AG04450 (cell line): ENCODE measurements around the gene LTK. TPM values are rescaled to one million over a fixed set of nuclear protein-coding genes. Genes with fewer than 3 reads are reported as not detected.

Experiments used
- CTCF ChIA-PET: fragments of 300-600, 350-600 bp; formaldehyde crosslinking; extraction: SDS; loops from one replicate; lab custom pipeline; 2022; ENCODE audit warnings: antibody characterized with exemption, inconsistent platforms; lab: Charles Lee
- POLR2A ChIA-PET: fragments of 350-600 bp; formaldehyde crosslinking; extraction: SDS; loops from one replicate; lab custom pipeline; 2021; ENCODE audit warnings: antibody characterized with exemption, inconsistent platforms; lab: Yijun Ruan, JAX
- DNase-seq: peaks from one replicate; pipeline ENCODE4 v3.0.0-alpha.2; 2011; ENCODE audit warnings: low read depth, low spot score
- H3K27ac ChIP-seq: one replicate; pipeline ENCODE4 v1.5.1; 2012; ENCODE audit warnings: low read depth, low read length, control low read depth
- H3K27me3 ChIP-seq: one replicate; pipeline ENCODE4 v1.6.0; 2012; ENCODE audit warnings: low read length; ENCODE audit not compliant: control insufficient read depth, insufficient read depth
- H3K4me3 ChIP-seq: 2 replicates; pipeline ENCODE4 v1.5.1; 2011; ENCODE audit warnings: mild to moderate bottlenecking, low read depth, low read length, control low read depth
- H3K9me3 ChIP-seq: 2 replicates; pipeline ENCODE4 v1.5.1; 2012; ENCODE audit warnings: low read length; ENCODE audit not compliant: control insufficient read depth, insufficient read depth
- CTCF ChIP-seq: IDR thresholded peaks from 2 replicates; pipeline ENCODE4 v1.5.1; 2011; ENCODE audit warnings: low read depth, low read length, control low read depth, inconsistent platforms
- polyA plus RNA-seq: library from polyadenylated mRNA; depleted of rRNA; stranded (reverse); fragments of >200 nt; gene quantifications from 2 replicates; pipeline ENCODE4 v1.2.3, GENCODE V29; 2011

Gene LTK
- polyA plus RNA-seq, 1 experiment = 0.09 TPM

GRCh38 chr15:41550066-41550775 is 36.6 kb upstream of the LTK start:
- CTCF ChIA-PET = no interaction called here
- no peak for DNase-seq
- TF ChIP-seq CTCF = no peak
- H3K27ac ChIP-seq = no peak overlapping the region
- no peaks in the 10 kb centered on the region for H3K9me3 ChIP-seq
- H3K27me3 ChIP-seq = no peaks in the 10 kb centered on the region
- POLR2A ChIA-PET = no interaction called here
- H3K4me3 ChIP-seq = no peak overlapping the region

- no peaks in the 10 kb centered on the region for H3K9me3 ChIP-seq
- ChIA-PET POLR2A (no interaction called here), CTCF (interaction anchor here (2.5 kb wide), 1 partner anchor 10 kb away, joined by 6 read pairs; no protein-coding TSS in a partner anchor)
- H3K27me3 ChIP-seq = no peaks in the 10 kb centered on the region
- H3K4me3 ChIP-seq = no peak overlapping the region
- DNase-seq = no peak
- TF ChIP-seq CTCF = no peak
- no peak overlapping the region for H3K27ac ChIP-seq
Measured at GRCh38 chr15:41546851-41547786, 33.5 kb upstream of the LTK start.

- CTCF ChIA-PET = interaction anchor here (0.6 to 2.2 kb wide), 3 partner anchors 13 to 266 kb away, joined by 3 to 6 read pairs (median 3); no protein-coding TSS in a partner anchor
- no peak for TF ChIP-seq CTCF
- Histone ChIP-seq H3K27ac (no peak overlapping the region), H3K27me3 (no peaks in the 10 kb centered on the region), H3K4me3 (no peak overlapping the region), H3K9me3 (no peaks in the 10 kb centered on the region)
- POLR2A ChIA-PET = no interaction called here
- no peak for DNase-seq
Measured at GRCh38 chr15:41545218-41545617, 31.6 kb upstream of the LTK start.

GRCh38 chr15:41544650-41545015 is 31.0 kb upstream of the LTK start:
- POLR2A ChIA-PET = interaction anchor here (0.7 to 1.3 kb wide), 9 partner anchors 14 to 229 kb away, joined by 3 to 11 read pairs (median 4); partner anchors contain the start of gene ITPKA
- no peak for TF ChIP-seq CTCF
- DNase-seq = no peak
- Histone ChIP-seq H3K27me3 (no peaks in the 10 kb centered on the region), H3K4me3 (no peak overlapping the region), H3K27ac (no peak overlapping the region), H3K9me3 (no peaks in the 10 kb centered on the region)
- CTCF ChIA-PET = interaction anchor here (0.6 to 2.2 kb wide), 3 partner anchors 13 to 267 kb away, joined by 3 to 6 read pairs (median 3); no protein-coding TSS in a partner anchor
